NK-92 treated with Interleukin-12 subunit alpha and Interleukin-12 subunit beta, amount 100 ng/mL, for 24 hours (cell line): ENCODE results near the gene RHO.

Experiments
- DNase-seq: peaks from one replicate; lab custom pipeline; 2025; lab: John Stamatoyannopoulos, UW

The RHO gene

GRCh38 chr3:129560911-129561594 lies 32.6 kb downstream of the RHO start:
- DNase-seq: no peak

- DNase-seq: no peak
These were observed 33.3 kb downstream of the RHO start for GRCh38 chr3:129561619-129562248.

- DNase-seq: no peak
These were observed 34.4 kb downstream of the RHO start for GRCh38 chr3:129562803-129563202.

GRCh38 chr3:129563332-129563731 lies 34.9 kb downstream of the RHO start:
- no peak for DNase-seq

- no peak for DNase-seq
These were observed 35.6 kb downstream of the RHO start for GRCh38 chr3:129563850-129564535.

- DNase-seq: no peak
These were observed 36.7 kb downstream of the RHO start for GRCh38 chr3:129564981-129565644.

GRCh38 chr3:129565902-129566301 lies 37.5 kb downstream of the RHO start:
- DNase-seq: no peak

- no peak for DNase-seq
These were observed 38.8 kb downstream of the RHO start for GRCh38 chr3:129567176-129567705.

GRCh38 chr3:129567939-129568338 lies 39.5 kb downstream of the RHO start:
- no peak for DNase-seq

- no peak for DNase-seq
These were observed 41.4 kb downstream of the RHO start for GRCh38 chr3:129569856-129570255.

- DNase-seq: no peak
These were observed 43.4 kb downstream of the RHO start for GRCh38 chr3:129571605-129572547.

- no peak for DNase-seq
These were observed 44.2 kb downstream of the RHO start for GRCh38 chr3:129572603-129573002.

- no peak for DNase-seq
These were observed 45.1 kb downstream of the RHO start for GRCh38 chr3:129573493-129573892.

GRCh38 chr3:129574206-129574605 lies 45.8 kb downstream of the RHO start:
- no peak for DNase-seq

GRCh38 chr3:129575233-129575996 lies 47.0 kb downstream of the RHO start:
- no peak for DNase-seq

- DNase-seq: no peak
These were observed 47.6 kb downstream of the RHO start for GRCh38 chr3:129575997-129576384.

GRCh38 chr3:129576514-129577352 lies 48.3 kb downstream of the RHO start:
- DNase-seq: peak; percentile 28

- DNase-seq: no peak
These were observed 48.9 kb downstream of the RHO start for GRCh38 chr3:129577366-129577765.

- DNase-seq: no peak
These were observed 49.7 kb downstream of the RHO start for GRCh38 chr3:129577925-129578786.
